NT2/D1 (cell line): ENCODE results near the gene ECHS1.

Experiments
- SUZ12 ChIP-seq: IDR thresholded peaks from 2 replicates; pipeline ENCODE4 v1.6.1; 2011; ENCODE audit not compliant: insufficient read length, insufficient read depth; ENCODE audit errors: extremely low read depth
- YY1 ChIP-seq: IDR thresholded peaks from 2 replicates; pipeline ENCODE4 v1.6.1; 2011; ENCODE audit not compliant: insufficient read length, insufficient read depth
- ZNF274 ChIP-seq: IDR thresholded peaks from 2 replicates; pipeline ENCODE4 v1.6.1; 2011; ENCODE audit warnings: mild to moderate bottlenecking, low read depth, low read length

DNA sequence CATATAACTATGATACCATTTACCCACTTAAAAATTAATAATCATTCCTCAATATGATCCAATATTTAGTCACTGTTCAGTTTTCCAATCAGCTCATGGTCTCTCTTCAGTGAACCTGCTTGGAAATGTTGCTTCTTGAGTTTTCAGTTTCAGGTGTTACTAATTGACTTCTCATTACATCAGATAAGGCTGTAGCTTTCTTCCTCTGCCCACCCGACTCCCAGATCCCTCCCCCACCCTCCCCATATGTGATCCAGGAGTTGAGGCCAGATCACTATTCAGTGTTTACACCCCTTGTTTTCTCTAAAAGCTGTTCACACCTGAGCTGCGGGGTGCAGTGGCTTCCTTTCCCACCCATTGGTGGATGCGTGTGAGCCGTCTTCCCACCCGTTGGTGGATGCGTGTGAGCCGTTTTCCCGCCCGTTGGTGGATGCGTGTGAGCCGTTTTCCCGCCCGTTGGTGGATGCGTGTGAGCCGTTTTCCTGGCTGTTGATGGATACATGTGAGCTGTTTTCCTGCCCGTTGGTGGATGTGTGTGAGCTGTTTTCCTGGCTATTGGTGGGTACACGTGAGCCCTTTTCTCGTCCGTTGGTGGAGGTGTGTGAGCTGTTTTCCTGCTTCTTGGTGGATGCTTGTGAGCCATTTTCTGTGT lies 17.6 kb upstream of the ECHS1 start:
- no peak for TF ChIP-seq ZNF274
- TF ChIP-seq SUZ12: no peak
- no peak for TF ChIP-seq YY1
